Endodermal cell (in vitro differentiated cells): ENCODE results near the gene LUC7L. TPM values are rescaled to one million over a fixed set of nuclear protein-coding genes. Genes with fewer than 3 reads are reported as not detected.

ENCODE experiments used
- DNase-seq: peaks from one replicate; pipeline ENCODE4 v3.0.0-alpha.2; 2017
- H3K27ac ChIP-seq: 2 replicates; pipeline ENCODE4 v1.5.1; 2013; ENCODE audit warnings: mild to moderate bottlenecking, low read depth, low read length, moderate library complexity
- H3K27me3 ChIP-seq: 2 replicates; pipeline ENCODE4 v1.6.1; 2013; ENCODE audit warnings: mild to moderate bottlenecking, low read length, moderate library complexity; ENCODE audit not compliant: insufficient read depth, control insufficient read depth, poor library complexity, severe bottlenecking
- H3K36me3 ChIP-seq: 2 replicates; pipeline ENCODE4 v1.7.0; 2013; ENCODE audit warnings: mild to moderate bottlenecking, low read length, moderate library complexity; ENCODE audit not compliant: control insufficient read depth, insufficient read depth
- H3K4me1 ChIP-seq: one replicate; pipeline ENCODE4 v1.7.0; 2013; ENCODE audit warnings: low read length; ENCODE audit not compliant: control insufficient read depth, insufficient read depth
- H3K4me3 ChIP-seq: 2 replicates; pipeline ENCODE4 v1.5.1; 2013; ENCODE audit warnings: mild to moderate bottlenecking, low read length, moderate library complexity
- H3K9ac ChIP-seq: 2 replicates; pipeline ENCODE4 v1.6.1; 2013; ENCODE audit warnings: mild to moderate bottlenecking, low read length, moderate library complexity; ENCODE audit not compliant: poor library complexity, severe bottlenecking; ENCODE audit errors: extremely low read depth
- H3K9me3 ChIP-seq: 2 replicates; pipeline ENCODE4 v1.6.1; 2013; ENCODE audit warnings: mild to moderate bottlenecking, low read length, moderate library complexity; ENCODE audit not compliant: control insufficient read depth
- H3K27ac Mint-ChIP-seq: 2 replicates; pipeline ENCODE4 v1.8.0; 2020; ENCODE audit warnings: mixed read lengths
- H3K27me3 Mint-ChIP-seq: 2 replicates; pipeline ENCODE4 v1.8.0; 2021; ENCODE audit warnings: mild to moderate bottlenecking, mixed read lengths; ENCODE audit not compliant: insufficient read depth
- H3K36me3 Mint-ChIP-seq: 2 replicates; pipeline ENCODE4 v1.8.0; 2020; ENCODE audit warnings: low read depth, mixed read lengths
- H3K4me1 Mint-ChIP-seq: 2 replicates; pipeline ENCODE4 v1.8.0; 2020; ENCODE audit warnings: mixed read lengths
- H3K4me3 Mint-ChIP-seq: 2 replicates; pipeline ENCODE4 v1.8.0; 2020; ENCODE audit warnings: mild to moderate bottlenecking, moderate library complexity, mixed read lengths
- H3K9me3 Mint-ChIP-seq: 2 replicates; pipeline ENCODE4 v1.8.0; 2020; ENCODE audit warnings: mild to moderate bottlenecking, mixed read lengths
- WGBS, 2 experiments: methylation state at CpG; one replicate each; pipeline versions ENCODE4 v1.1.5 to v1.1.7; 2013; ENCODE audit warnings: missing lambda C conversion rate in 2 of 2, mixed read lengths in 1 of 2; ENCODE audit not compliant: insufficient coverage in 1 of 2, insufficient read length in 1 of 2; 5-methylcytosine and 5-hydroxymethylcytosine counted together
- total RNA-seq, 2 donors: library from RNA; stranded (reverse); fragmentation: NEBNext Ultra II Directional in 1 of 2; extraction: Animal tissue kit (Norgen Biotek cat#: 25700) in 1 of 2; gene quantifications; 2 replicates in 1 of 2; 3 replicates in 1 of 2; pipeline ENCODE4 v1.2.1, GENCODE V29; 2021
- TF ChIP-seq, protein P1 (sequence below): fragments of 200-600 bp; sonication (generic); conservative IDR thresholded peaks from 2 replicates; pipeline ENCODE4 v1.5.0; 2021; ENCODE audit warnings: antibody characterized with exemption, mild to moderate bottlenecking

LUC7L gene
- total RNA-seq, 2 donors from 2014 or later: 130 to 151 TPM

DNA sequence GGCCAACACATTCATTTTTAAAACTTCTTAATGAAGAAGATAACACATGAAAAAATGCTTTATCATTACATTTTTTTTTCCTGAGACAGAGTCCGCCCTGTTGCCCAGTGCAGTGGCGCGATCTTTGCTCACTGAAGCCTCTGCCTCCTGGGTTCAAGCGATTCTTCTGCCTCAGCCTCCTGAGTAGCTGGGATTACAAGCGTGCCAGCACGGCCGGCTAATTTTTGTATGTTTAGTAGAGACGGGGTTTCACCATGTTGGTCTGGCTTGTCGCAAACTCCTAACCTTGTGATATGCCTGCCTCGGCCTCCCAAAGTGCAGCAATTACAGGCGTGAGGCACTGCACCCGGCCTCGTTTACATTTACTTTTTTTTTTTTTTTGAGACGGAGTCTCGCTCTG is 35.8 kb downstream of the LUC7L start:
- no peak overlapping the region for H3K4me3 ChIP-seq
- H3K36me3 ChIP-seq: peaks cover 92% of the 10 kb centered on the region
- no peak overlapping the region for H3K27ac Mint-ChIP-seq
- no peaks in the 10 kb centered on the region for H3K9me3 ChIP-seq
- no peaks in the 10 kb centered on the region for H3K9me3 Mint-ChIP-seq
- no peak for DNase-seq
- H3K4me3 Mint-ChIP-seq: no peak overlapping the region
- TF ChIP-seq, protein P1, sequence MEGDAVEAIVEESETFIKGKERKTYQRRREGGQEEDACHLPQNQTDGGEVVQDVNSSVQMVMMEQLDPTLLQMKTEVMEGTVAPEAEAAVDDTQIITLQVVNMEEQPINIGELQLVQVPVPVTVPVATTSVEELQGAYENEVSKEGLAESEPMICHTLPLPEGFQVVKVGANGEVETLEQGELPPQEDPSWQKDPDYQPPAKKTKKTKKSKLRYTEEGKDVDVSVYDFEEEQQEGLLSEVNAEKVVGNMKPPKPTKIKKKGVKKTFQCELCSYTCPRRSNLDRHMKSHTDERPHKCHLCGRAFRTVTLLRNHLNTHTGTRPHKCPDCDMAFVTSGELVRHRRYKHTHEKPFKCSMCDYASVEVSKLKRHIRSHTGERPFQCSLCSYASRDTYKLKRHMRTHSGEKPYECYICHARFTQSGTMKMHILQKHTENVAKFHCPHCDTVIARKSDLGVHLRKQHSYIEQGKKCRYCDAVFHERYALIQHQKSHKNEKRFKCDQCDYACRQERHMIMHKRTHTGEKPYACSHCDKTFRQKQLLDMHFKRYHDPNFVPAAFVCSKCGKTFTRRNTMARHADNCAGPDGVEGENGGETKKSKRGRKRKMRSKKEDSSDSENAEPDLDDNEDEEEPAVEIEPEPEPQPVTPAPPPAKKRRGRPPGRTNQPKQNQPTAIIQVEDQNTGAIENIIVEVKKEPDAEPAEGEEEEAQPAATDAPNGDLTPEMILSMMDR: no peak
- H3K27me3 Mint-ChIP-seq: no peaks in the 10 kb centered on the region
- 93 to 94% methylated on average over 9 to 15 of the region's 15 CpGs for WGBS, 2 experiments
- H3K27me3 ChIP-seq: no peaks in the 10 kb centered on the region
- peaks cover 88% of the 10 kb centered on the region for H3K36me3 Mint-ChIP-seq
- H3K4me1 ChIP-seq: no peaks in the 10 kb centered on the region
- H3K4me1 Mint-ChIP-seq: no peaks in the 10 kb centered on the region
- no peak overlapping the region for H3K9ac ChIP-seq
- H3K27ac ChIP-seq: no peak overlapping the region

DNA sequence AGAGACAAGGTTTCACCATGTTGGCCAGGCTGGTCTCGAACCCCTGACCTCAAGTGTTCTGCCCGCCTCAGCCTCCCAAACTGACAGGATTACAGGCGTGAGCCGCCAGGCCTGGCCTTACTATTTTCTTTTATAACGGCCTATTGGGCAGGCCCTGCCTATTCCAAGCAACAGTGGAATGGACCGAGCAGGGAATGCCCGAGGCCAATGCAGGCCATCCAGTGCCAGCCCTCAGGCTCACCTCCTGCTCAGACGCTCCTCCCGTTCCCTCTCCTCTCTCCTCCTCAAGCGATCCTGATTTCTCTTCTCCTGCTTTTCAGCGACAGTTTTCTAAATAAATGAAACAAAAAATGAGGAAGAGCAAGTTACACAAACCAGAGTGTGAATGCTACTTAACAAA is 36.6 kb downstream of the LUC7L start:
- Histone ChIP-seq H3K9me3 (no peaks in the 10 kb centered on the region), H3K27ac (no peak overlapping the region), H3K9ac (no peak overlapping the region), H3K4me1 (no peaks in the 10 kb centered on the region), H3K4me3 (no peak overlapping the region), H3K36me3 (peaks cover 92% of the 10 kb centered on the region), H3K27me3 (no peaks in the 10 kb centered on the region)
- 96 to 97% methylated on average over 8 to 10 of the region's 11 CpGs for WGBS, 2 experiments
- Mint-ChIP-seq H3K4me3 (no peak overlapping the region), H3K36me3 (peaks cover 85% of the 10 kb centered on the region), H3K4me1 (no peaks in the 10 kb centered on the region), H3K9me3 (no peaks in the 10 kb centered on the region), H3K27ac (peak overlapping the region; percentile 9), H3K27me3 (no peaks in the 10 kb centered on the region)
- no peak for DNase-seq
- TF ChIP-seq, protein P1: no peak

DNA sequence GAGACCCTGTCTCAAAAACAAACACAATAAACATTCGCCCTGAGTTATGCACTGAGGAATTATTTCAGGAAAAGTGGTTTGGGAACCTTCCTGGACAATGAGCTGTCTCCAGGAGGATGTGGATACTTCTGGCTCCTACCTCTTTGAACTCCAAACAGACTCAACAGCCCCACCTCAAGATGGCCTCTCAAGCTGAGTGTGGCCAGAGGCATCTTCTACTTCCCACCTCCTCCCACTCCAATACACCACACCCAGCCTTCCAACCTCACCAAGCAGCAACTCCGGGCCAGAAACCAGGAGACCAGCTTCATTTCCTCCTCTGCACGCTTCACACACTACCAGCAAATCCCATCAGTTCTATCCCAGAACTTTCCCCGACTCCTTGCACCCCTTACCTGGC is 37.4 kb downstream of the LUC7L start:
- H3K36me3 Mint-ChIP-seq: peaks cover 86% of the 10 kb centered on the region
- no peak for DNase-seq
- no peaks in the 10 kb centered on the region for H3K27me3 Mint-ChIP-seq
- H3K27me3 ChIP-seq: no peaks in the 10 kb centered on the region
- no peaks in the 10 kb centered on the region for H3K4me1 ChIP-seq
- no peak overlapping the region for H3K4me3 Mint-ChIP-seq
- no peaks in the 10 kb centered on the region for H3K4me1 Mint-ChIP-seq
- no peak overlapping the region for H3K9ac ChIP-seq
- no peak overlapping the region for H3K27ac ChIP-seq
- WGBS, 2 experiments: 85 to 91% methylated on average over 3 to 4 of the region's 4 CpGs
- peaks cover 90% of the 10 kb centered on the region for H3K36me3 ChIP-seq
- no peaks in the 10 kb centered on the region for H3K9me3 ChIP-seq
- TF ChIP-seq, protein P1: no peak
- no peak overlapping the region for H3K4me3 ChIP-seq
- peak overlapping the region; percentile 84 for H3K27ac Mint-ChIP-seq
- no peaks in the 10 kb centered on the region for H3K9me3 Mint-ChIP-seq
